DMS53 (cell line): ENCODE results near the gene ENDOD1.
"Not testable (repeated sequence)": the region's sequence is repeated elsewhere in the genome, so short reads cannot be mapped to it uniquely, and the experiment has no call there.

Experiments used
- DNase-seq: peaks from one replicate; lab custom pipeline; 2025; lab: John Stamatoyannopoulos, UW

Gene ENDOD1

DNA sequence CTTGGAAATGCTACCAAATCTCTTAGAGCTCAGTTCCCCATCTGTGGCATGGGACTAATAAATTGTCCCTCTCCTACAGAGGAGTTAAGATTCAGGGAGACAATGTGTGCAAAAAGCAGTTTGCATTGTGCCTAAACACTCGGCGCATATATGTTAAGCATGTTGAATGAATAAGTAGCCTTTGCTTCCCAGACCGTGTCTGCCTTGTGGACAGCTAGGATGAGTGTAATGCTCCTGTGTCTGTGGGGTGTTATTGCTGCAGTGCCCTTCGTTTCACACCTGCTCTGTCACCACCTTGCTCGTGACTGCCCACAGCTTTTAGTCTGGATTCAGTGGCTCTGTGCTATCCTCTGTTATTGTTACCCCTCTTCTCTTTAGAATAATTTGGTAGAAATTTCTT is 14.1 kb downstream of the ENDOD1 start:
- no peak for DNase-seq

GRCh38 chr11:95104121-95104830 is 14.6 kb downstream of the ENDOD1 start:
- no peak for DNase-seq

DNA sequence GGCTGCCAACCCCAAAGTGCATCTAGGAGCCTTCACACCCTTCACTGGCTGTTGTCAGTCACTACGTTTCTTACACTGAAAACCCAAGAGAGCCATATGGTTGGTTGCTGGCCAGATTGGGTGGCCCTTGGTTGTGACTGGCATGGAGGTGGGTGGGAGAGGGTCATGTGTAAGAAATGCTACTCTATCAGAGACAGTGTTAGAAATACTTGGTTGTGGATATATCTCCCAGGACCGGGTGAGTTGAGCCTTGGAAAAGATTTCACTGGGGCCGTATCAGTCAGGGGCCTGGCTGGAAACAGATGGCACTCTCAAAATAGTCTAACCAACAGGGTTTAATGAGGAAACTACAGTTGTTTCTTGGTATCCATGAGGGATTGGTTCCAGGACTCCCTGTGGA is 15.2 kb downstream of the ENDOD1 start:
- no peak for DNase-seq

DNA sequence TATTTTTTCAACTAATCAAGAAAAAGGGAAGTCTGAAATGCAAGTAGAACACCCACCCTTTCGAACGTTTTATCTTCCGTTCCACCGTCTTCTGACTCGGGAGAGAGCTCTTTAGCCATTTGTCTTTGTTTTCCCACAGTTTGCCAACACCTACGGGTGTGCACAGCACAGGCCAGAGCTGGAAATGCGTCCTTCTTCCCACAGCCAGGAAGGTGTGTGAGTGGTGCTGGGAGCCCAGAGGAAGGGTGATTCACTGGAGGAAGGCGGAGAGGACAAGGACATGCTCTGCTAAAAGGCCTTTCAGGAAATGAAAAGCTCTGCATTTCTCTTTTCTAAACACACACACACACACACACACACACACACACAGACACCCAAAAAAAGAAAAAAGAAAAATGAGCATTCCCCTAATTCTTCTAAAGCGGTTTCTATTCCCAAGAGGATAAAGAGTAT is 18.5 kb downstream of the ENDOD1 start:
- DNase-seq: peak; percentile 35

DNA sequence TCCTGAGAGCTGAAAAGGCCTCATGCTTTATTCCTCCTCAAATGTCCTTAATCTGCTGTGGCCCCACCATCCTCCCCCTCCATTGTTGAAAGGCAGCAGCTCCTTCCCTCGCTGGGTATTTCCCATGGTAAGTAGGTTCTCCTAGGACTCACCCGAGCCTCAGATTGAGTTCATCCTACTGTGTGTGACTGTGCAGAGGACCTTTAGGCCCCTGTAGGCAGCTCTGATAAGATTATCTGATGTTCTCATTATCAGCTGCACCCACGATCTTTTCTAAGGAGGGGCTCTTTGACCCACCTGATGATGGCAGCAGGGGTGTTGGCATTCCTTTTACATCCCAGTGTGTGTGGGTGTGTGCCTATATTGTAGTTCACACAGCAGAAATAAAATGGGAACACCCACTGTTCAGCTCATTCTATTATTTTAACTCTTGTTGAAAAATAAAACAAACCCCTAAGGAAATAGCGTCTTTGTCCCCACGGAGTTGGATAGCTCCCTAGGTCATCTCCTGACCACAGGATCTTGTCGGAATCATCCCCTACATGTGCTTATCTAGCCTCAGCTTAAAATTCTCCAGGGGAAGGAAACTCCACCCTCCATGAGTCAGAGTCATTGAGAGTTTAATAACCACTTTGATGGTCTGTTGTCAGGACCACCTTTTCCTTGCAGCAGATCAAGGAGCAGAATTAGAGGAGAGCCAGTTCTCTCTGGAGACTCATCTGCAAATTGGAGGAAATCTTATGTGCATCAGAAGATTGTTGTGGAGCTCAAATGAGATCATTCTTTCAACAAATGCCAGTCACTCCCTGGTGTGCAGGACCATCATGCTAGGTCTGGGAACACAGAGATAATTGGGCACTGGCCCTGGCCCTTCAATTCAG is 19.3 kb downstream of the ENDOD1 start:
- no peak for DNase-seq

GRCh38 chr11:95111471-95111870 is 21.8 kb downstream of the ENDOD1 start:
- DNase-seq: not testable (repeated sequence)

DNA sequence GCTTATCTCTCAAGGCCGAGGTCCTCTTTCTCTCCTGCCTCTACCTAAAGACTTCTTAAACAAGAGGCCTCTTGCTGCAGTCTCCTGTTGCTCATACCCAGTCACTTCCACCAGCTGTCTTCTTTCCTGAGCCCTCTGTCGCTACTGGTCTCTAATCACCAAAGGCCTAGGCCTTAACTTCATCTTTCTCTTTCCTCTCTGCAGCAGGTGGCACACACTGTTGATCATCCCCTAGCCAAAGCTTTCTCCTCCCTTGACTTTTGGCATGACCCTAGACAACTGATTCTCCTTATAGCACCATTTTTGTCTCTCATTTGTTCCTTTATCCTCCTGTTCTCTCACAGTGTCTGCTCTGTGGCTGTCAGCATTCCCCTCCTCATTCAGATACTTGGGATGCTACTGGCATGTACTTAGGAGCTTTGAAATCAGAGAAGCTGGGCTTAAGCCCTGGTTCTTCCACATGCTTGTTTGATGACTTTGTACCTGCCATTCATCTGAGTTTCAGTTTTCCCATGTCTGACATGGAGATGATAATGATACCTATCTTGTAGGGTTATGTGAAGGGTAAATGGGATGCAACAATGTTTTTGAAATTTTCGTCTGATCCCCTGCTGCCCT is 22.4 kb downstream of the ENDOD1 start:
- DNase-seq: no peak

GRCh38 chr11:95115597-95115996 is 26.0 kb downstream of the ENDOD1 start:
- no peak for DNase-seq

DNA sequence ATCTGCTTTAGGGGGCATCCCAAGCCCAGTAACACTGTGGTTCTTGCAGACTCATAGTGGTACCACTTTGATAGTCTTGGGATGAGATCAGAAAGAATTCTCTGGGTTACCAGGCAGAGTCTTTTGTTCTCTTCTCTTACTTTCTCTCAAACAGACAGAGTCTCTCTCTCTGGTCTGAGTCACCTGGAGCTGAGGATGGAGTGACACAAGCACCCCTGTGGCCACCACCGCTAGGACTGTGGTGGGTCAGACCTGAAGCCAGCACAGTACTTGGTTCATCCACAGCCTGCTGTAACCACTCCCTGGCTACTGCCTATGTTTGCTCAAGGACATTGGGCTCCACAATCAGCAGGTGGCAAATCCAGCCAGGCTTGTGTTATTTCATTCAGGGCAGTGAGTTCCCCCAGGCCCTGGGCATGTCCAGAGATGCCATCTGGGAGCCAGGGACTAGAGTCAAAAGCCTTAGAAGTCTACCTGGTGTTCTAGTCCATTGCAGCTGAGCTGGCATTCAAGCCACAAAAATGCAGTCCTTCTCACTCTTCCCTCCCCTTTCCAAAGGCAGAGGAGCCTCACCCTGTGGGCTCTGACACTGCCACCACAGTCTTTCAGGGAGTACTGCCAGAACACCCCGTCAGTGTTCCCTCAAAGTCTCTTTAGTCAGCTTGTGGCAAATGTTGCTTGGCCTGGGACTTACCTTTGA is 29.9 kb downstream of the ENDOD1 start:
- no peak for DNase-seq

DNA sequence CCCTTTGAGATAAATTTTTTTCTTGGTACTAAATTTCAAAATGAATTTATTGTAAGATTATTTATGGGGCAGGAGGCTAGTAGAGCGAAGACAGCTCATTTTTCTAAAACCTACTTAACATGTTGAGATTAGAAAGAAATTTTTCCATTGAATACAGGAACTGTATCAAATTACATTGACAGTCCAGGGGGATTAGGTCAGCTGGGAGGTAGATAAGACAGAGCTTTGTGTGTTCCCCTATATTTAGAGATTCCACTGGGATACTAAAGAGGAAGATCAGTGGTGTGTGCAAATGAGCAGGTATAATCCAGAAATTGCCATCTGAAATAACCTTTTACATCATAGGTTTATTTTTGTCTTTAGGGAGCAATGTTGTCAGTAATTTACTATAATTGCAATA is 32.1 kb downstream of the ENDOD1 start:
- DNase-seq: no peak

DNA sequence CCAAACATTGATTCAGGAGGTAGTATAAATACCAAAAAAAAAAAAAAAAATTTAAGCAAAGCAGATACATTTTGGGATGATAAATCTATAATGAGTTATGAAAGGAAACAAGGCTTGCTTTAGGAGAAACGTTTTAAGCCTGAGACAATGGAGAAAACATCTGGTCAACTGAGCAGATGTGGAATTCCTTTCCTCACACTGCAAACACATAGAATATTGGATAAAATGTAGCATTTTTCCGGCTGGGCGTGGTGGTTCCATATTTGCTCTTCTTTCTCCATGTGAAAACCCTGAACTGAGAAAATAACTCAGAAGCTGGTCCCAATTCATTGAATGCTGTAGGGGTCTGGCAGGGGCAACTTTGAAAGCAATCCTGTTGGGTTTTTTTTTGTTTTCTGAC is 33.9 kb downstream of the ENDOD1 start:
- DNase-seq: no peak

DNA sequence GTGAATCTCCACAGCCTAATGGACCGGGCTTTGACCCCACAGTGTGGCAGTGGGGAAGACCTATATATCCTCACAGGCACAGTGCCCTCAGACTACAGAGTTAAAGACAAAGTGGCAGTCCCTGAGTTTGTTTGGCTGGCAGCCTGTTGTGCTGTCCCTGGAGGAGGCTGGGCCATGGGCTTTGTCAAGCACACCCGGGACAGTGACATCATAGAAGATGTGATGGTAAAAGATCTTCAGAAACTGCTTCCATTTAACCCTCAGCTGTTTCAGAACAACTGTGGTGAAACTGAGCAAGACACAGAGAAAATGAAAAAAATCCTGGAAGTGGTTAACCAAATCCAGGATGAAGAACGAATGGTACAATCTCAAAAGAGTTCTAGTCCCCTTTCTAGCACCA is 39.0 kb downstream of the ENDOD1 start:
- no peak for DNase-seq

DNA sequence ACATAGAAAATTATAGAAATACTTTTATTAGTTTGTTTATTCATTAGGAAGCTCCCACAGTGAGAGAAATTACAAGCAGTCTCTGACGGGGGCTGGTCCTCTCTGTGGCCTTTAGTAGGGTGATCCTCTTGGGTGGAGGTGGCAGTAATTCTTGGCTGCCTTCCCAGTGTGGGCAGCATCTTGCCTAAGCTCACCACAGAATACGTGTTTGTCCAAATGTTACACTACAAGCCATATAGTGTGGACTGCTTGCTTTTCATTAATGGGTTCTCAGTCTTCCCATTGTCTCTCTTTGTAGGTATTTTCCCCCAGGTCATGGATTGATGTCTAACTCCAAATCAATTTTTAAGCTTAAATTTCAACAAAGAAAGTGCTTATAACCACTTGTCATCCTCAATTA is 43.3 kb downstream of the ENDOD1 start:
- no peak for DNase-seq

DNA sequence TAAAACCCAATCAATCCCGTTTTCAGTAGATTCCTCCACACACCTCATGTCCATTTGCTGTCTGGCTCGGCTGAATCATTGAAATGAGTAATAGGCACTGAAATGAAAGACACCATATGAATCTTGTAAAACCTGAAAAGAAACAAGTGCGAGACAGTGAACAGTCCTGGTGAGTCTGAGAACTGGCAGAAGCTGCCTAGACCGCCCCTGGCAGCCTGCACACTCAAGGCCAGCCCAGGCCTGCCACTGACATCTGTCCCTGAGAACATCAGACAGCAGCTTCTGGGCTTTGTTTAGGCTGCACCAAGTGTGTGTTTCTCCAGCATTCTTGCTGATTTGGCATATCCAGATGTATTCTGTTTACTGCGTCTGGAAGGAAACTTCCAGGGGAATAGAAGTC is 44.8 kb downstream of the ENDOD1 start:
- no peak for DNase-seq

DNA sequence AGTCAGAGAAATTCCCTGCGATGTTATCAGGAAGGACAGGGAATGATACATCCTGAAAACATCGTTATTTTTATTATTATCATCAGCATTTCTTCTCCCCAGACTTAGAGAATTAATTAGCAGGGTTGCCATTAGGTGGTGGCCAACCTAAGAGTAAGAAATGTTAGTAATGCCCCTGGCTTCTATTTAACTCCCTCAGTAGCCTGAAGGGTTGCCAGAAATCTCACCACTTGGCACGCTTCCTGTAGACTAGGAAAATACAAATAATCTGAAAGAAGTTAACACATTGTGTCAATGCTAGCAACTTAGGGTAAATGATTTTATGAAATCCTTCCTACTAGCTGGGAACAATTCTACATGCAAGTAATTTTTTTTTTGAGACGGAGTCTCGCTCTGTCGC is 45.5 kb downstream of the ENDOD1 start:
- no peak for DNase-seq

- no peak for DNase-seq
Measured at GRCh38 chr11:95135880-95136279, 46.2 kb downstream of the ENDOD1 start.

DNA sequence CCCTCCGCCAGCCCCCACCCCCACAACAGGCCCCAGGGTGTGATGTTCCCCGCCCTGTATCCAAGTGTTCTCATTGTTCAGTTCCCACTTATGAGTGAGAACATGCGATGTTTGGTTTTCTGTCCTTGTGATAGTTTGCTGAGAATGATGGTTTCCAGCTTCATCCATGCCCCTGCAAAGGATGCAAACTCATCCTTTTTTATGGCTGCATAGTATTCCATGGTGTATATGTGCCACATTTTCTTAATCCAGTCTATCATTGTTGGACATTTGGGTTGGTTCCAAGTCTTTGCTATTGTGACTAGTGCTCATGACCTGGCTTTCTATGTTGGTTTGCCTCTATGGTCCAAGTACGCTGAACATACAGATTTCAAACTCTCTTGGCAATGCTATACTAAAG is 47.1 kb downstream of the ENDOD1 start:
- DNase-seq: not testable (repeated sequence)

GRCh38 chr11:95137299-95137698 is 47.7 kb downstream of the ENDOD1 start:
- DNase-seq: no peak

DNA sequence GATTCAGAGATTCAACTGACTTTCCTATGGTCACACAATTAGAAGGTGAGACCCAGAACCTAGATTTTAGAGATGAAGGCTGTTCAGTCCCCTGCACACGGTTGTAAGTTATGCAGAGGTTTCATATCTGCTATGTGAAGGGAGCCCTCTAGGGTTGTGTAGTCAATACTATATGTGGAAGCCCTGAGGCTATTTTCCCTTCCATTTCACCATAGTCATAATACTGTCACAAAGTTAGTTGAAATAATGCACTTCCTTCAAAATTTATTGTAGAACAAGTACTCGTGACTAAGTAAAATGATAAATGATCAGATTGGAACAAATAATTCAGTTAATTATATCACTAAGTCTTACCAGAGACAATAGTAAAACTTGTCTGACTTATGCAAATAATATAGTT is 48.8 kb downstream of the ENDOD1 start:
- DNase-seq: peak; percentile 24

DNA sequence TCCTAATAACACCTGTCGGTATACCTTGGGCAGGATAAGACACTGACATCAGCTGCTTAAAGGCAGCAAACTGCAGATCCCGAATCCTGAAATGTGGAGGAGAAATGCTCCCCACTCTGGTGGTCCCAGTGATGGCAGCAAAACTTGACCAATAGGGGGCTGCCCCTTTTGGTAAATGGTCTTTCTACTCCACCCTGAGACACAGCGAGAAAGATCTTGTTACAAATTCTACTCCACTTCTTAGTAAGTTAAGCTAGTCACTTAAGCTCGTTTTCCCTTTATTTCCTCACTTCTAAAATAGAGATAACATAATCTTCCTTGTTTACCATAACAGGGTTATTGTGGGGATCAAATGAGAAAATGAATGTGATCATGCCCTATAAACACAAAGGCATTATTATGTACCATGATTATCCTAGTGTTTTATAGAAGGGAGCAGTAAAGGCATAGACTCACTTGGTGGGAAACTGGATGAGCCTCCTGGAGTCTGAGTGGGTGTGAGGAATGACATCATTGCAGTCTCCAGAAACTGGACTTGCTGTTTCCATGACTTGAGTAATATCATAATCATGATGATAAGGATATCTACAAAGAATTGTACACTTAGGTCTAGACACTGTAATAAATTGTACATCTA is 50.9 kb downstream of the ENDOD1 start:
- DNase-seq: no peak

GRCh38 chr11:95142431-95142830 is 52.8 kb downstream of the ENDOD1 start:
- no peak for DNase-seq
